Left colon (tissue), 2 donors: ENCODE measurements around the gene EEFSEC. TPM values are rescaled to one million over a fixed set of nuclear protein-coding genes. Genes with fewer than 3 reads are reported as not detected.

Source experiments
- ATAC-seq: fragments of 200-7000 bp; cut with Tn5 transposase; one replicate; pipeline ENCODE4 v1.9.1; 2020; ENCODE audit warnings: mild to moderate bottlenecking, moderate library complexity
- DNase-seq, 2 donors: peaks; one replicate each; pipeline ENCODE4 v3.0.0-alpha.2; 2020
- intact Hi-C, 2 donors: fragments of 100-400 bp; cut with DNase I in 1 of 2; cut with micrococcal nuclease in 1 of 2; formaldehyde crosslinking; loops; one replicate each; pipeline versions ENCODE4 v1.11.2 to v1.14.0; 2022; cut with DNase I, micrococcal nuclease
- total RNA-seq, 2 donors: library from RNA; stranded (reverse); fragmentation: NEBNext Ultra II Directional; extraction: Animal tissue kit (Norgen Biotek cat#: 25700); gene quantifications; one replicate each; pipeline ENCODE4 v1.2.1, GENCODE V29; 2021
- donor health status: DM: no; HTN: no; CAD: no.
- donor health status: DM: yes; HTN: yes; CAD: no.

The EEFSEC gene
- total RNA-seq, 2 donors from 2014 or later: 7.3 to 10.5 TPM

GRCh38 chr3:128364291-128364690 lies 211.0 kb downstream of the EEFSEC start:
- no peak for ATAC-seq
- intact Hi-C loops: no loop called here
- no peak for DNase-seq

GRCh38 chr3:128364808-128365360 lies 211.6 kb downstream of the EEFSEC start:
- ATAC-seq (no peak), DNase-seq (no peak)
- intact Hi-C loops: no loop called here

- intact Hi-C loops: no loop called here
- no peak for ATAC-seq
- DNase-seq: no peak
These were observed 212.9 kb downstream of the EEFSEC start for GRCh38 chr3:128366136-128366535.

- DNase-seq: no peak
These were observed 213.4 kb downstream of the EEFSEC start for GRCh38 chr3:128366652-128367051.

GRCh38 chr3:128367221-128367620 lies 213.9 kb downstream of the EEFSEC start:
- ATAC-seq (no peak), DNase-seq (no peak)
- intact Hi-C loops: no loop called here

More at GRCh38 chr3:128366652-128367051, 213.4 kb downstream of the EEFSEC start:
- intact Hi-C loops: no loop called here
- no peak for ATAC-seq

GRCh38 chr3:128367761-128368160 lies 214.5 kb downstream of the EEFSEC start:
- DNase-seq (no peak), ATAC-seq (no peak)
- intact Hi-C loops: no loop called here

- intact Hi-C loops: no loop called here
- ATAC-seq (no peak), DNase-seq (no peak)
These were observed 215.3 kb downstream of the EEFSEC start for GRCh38 chr3:128368626-128369025.

- ATAC-seq (no peak), DNase-seq (no peak)
- intact Hi-C loops: no loop called here
These were observed 215.9 kb downstream of the EEFSEC start for GRCh38 chr3:128369121-128369703.

- intact Hi-C loops: no loop called here
- DNase-seq (no peak), ATAC-seq (no peak)
These were observed 216.8 kb downstream of the EEFSEC start for GRCh38 chr3:128369881-128370642.

- intact Hi-C loops: no loop called here
- no peak for DNase-seq
- no peak for ATAC-seq
These were observed 219.0 kb downstream of the EEFSEC start for GRCh38 chr3:128372281-128372680.

- ATAC-seq: no peak
- no peak for DNase-seq
- intact Hi-C loops: no loop called here
These were observed 219.6 kb downstream of the EEFSEC start for GRCh38 chr3:128372707-128373533.

- ATAC-seq (no peak), DNase-seq (no peak)
- intact Hi-C loops: no loop called here
These were observed 221.6 kb downstream of the EEFSEC start for GRCh38 chr3:128374746-128375445.

- ATAC-seq: no peak
- DNase-seq: no peak
- intact Hi-C loops: no loop called here
These were observed 223.2 kb downstream of the EEFSEC start for GRCh38 chr3:128376516-128376915.

- no peak for DNase-seq
These were observed 225.5 kb downstream of the EEFSEC start for GRCh38 chr3:128378631-128379347.

GRCh38 chr3:128379367-128380160 lies 226.3 kb downstream of the EEFSEC start:
- no peak for DNase-seq
- ATAC-seq: no peak
- intact Hi-C loops: no loop called here

More at GRCh38 chr3:128378631-128379347, 225.5 kb downstream of the EEFSEC start:
- intact Hi-C loops: no loop called here
- ATAC-seq: no peak

- intact Hi-C loops: no loop called here
- no peak for DNase-seq
- ATAC-seq: no peak
These were observed 227.0 kb downstream of the EEFSEC start for GRCh38 chr3:128380295-128380694.

- DNase-seq: no peak
- intact Hi-C loops: no loop called here
- ATAC-seq: no peak
These were observed 227.4 kb downstream of the EEFSEC start for GRCh38 chr3:128380719-128381118.
